Measurements from ENCODE around the gene PIP5K1C.

DNA sequence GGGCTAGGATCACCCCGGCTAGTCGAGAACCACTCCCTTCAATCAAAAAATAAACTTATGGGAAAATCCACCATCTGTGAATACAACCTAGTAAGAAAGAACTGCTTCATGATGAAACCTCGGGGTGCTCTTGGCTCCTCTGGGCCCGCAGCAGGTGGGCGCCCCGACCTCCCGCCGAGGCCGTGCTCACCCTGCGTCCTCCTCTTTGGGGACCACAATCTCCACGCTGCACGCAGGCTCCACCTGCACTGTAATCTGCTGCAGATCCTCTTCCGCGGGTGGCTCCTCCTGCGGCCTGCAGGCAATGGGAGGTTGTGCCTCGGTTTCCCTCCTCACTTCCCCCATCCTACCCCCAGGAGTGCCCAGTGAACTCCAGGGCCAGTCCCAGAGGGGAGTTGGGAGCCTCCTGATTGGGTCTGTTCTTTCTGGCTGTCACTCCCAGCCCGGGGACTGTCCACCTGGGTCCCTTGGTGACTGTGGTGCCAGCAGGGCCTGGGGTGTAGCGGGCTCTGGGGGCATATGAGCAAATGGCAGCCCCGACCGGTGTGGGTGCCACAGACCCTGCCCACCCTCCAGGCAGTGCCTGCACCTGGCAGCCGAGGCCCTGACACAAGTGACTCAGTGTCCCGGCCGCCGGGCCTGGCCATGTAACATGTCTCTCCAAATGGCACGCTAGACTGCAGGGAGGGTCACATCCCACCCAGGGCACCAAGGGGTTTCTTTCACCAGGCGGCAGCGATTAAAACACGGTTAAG, 58.6 kb downstream of the PIP5K1C start:
- TF ChIP-seq YY1 (IDR thresholded peaks at IDR 0.05; ENCODE audit: extremely low read depth, insufficient replicate concordance, low read depth, low read length) (no peak), SRF (IDR thresholded peaks at IDR 0.05; ENCODE audit: low read depth) (no peak), SIN3A (IDR thresholded peaks at IDR 0.05; ENCODE audit: low read depth) (no peak), EZH2phosphoT487 (IDR thresholded peaks at IDR 0.05; ENCODE audit: borderline replicate concordance) (no peak), FOSL1 (IDR thresholded peaks at IDR 0.05; ENCODE audit: low read depth) (no peak), JUND (IDR thresholded peaks at IDR 0.05) (no peak), SP1 (IDR thresholded peaks at IDR 0.05; ENCODE audit: low read depth) (no peak), CBX3 (IDR thresholded peaks at IDR 0.05; ENCODE audit: low read depth) (no peak), ZNF274 (IDR thresholded peaks at IDR 0.05; ENCODE audit: low read depth, low read length) (no peak)
- TF ChIP-seq, protein P1, sequence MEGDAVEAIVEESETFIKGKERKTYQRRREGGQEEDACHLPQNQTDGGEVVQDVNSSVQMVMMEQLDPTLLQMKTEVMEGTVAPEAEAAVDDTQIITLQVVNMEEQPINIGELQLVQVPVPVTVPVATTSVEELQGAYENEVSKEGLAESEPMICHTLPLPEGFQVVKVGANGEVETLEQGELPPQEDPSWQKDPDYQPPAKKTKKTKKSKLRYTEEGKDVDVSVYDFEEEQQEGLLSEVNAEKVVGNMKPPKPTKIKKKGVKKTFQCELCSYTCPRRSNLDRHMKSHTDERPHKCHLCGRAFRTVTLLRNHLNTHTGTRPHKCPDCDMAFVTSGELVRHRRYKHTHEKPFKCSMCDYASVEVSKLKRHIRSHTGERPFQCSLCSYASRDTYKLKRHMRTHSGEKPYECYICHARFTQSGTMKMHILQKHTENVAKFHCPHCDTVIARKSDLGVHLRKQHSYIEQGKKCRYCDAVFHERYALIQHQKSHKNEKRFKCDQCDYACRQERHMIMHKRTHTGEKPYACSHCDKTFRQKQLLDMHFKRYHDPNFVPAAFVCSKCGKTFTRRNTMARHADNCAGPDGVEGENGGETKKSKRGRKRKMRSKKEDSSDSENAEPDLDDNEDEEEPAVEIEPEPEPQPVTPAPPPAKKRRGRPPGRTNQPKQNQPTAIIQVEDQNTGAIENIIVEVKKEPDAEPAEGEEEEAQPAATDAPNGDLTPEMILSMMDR (IDR thresholded peaks at IDR 0.05 in 2 of 3, conservative IDR thresholded peaks at IDR 0.05 in 1 of 3; ENCODE audit: borderline replicate concordance in 1 of 3, insufficient read depth in 1 of 3, low read depth in 2 of 3, low read length in 2 of 3), result no peak
- TF ChIP-seq, protein P2, sequence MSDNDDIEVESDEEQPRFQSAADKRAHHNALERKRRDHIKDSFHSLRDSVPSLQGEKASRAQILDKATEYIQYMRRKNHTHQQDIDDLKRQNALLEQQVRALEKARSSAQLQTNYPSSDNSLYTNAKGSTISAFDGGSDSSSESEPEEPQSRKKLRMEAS (IDR thresholded peaks at IDR 0.05), result no peak
